T1000 (cell line): Measurements from ENCODE around the gene VSNL1.
"Not testable (repeated sequence)": the region's sequence is repeated elsewhere in the genome, so short reads cannot be mapped to it uniquely, and the experiment has no call there.

Source experiments
- DNase-seq: peaks from one replicate; lab custom pipeline; 2025; ENCODE audit warnings: mixed read lengths; lab: John Stamatoyannopoulos, UW

The VSNL1 gene

GRCh38 chr2:17542471-17542870 lies 2.0 kb downstream of the VSNL1 start:
- no peak for DNase-seq

GRCh38 chr2:17543131-17543660 lies 2.7 kb downstream of the VSNL1 start:
- no peak for DNase-seq

- DNase-seq = no peak
Measured at GRCh38 chr2:17543848-17544247, 3.4 kb downstream of the VSNL1 start.

- DNase-seq = no peak
Measured at GRCh38 chr2:17544256-17544655, 3.8 kb downstream of the VSNL1 start.

- DNase-seq = no peak
Measured at GRCh38 chr2:17545680-17546613, 5.5 kb downstream of the VSNL1 start.

GRCh38 chr2:17547237-17547636 lies 6.7 kb downstream of the VSNL1 start:
- no peak for DNase-seq

GRCh38 chr2:17547737-17548136 lies 7.2 kb downstream of the VSNL1 start:
- no peak for DNase-seq

GRCh38 chr2:17550907-17551306 lies 10.4 kb downstream of the VSNL1 start:
- no peak for DNase-seq

GRCh38 chr2:17555150-17555549 lies 14.7 kb downstream of the VSNL1 start:
- DNase-seq = no peak

GRCh38 chr2:17557596-17557995 lies 17.1 kb downstream of the VSNL1 start:
- DNase-seq = no peak

- no peak for DNase-seq
Measured at GRCh38 chr2:17558053-17558452, 17.6 kb downstream of the VSNL1 start.

GRCh38 chr2:17558878-17559277 lies 18.4 kb downstream of the VSNL1 start:
- DNase-seq = no peak

GRCh38 chr2:17565726-17566125 lies 25.2 kb downstream of the VSNL1 start:
- not testable (repeated sequence) for DNase-seq

GRCh38 chr2:17571681-17572080 lies 31.2 kb downstream of the VSNL1 start:
- no peak for DNase-seq

GRCh38 chr2:17573085-17573803 lies 32.7 kb downstream of the VSNL1 start:
- DNase-seq = no peak

GRCh38 chr2:17573804-17574175 lies 33.3 kb downstream of the VSNL1 start:
- no peak for DNase-seq

- DNase-seq = no peak
Measured at GRCh38 chr2:17574406-17575073, 34.0 kb downstream of the VSNL1 start.

GRCh38 chr2:17576802-17577201 lies 36.3 kb downstream of the VSNL1 start:
- no peak for DNase-seq

- no peak for DNase-seq
Measured at GRCh38 chr2:17578466-17578928, 38.0 kb downstream of the VSNL1 start.

- no peak for DNase-seq
Measured at GRCh38 chr2:17579605-17580318, 39.3 kb downstream of the VSNL1 start.

GRCh38 chr2:17580319-17580715 lies 39.8 kb downstream of the VSNL1 start:
- no peak for DNase-seq

GRCh38 chr2:17581831-17582230 lies 41.3 kb downstream of the VSNL1 start:
- no peak for DNase-seq
